K562 (cell line): Measurements from ENCODE around the gene COL5A1. TPM values are rescaled to one million over a fixed set of nuclear protein-coding genes. Genes with fewer than 3 reads are reported as not detected.

Source experiments
- ATAC-seq: fragments of 200-7000 bp; cut with Tn5 transposase; 3 replicates; pipeline ENCODE4 v1.9.1; 2020; ENCODE audit warnings: moderate library complexity
- BruUV-seq: library from RNA; stranded (reverse); fragments of 400-500 nt; replicated peaks from 2 replicates; lab custom pipeline; 2021; lab: Mats Ljungman, UMichigan
- CTCF ChIA-PET: fragments of 300-600 bp; formaldehyde crosslinking; extraction: SDS; loops from one replicate; lab custom pipeline; 2021; ENCODE audit warnings: low intra/inter-chr PET ratio; lab: Yijun Ruan, JAX
- POLR2A ChIA-PET: fragments of 300-600, 350-650 bp; sonication (Branson Sonifier 250); formaldehyde crosslinking; extraction: SDS; loops from one replicate; lab custom pipeline; 2021; ENCODE audit warnings: antibody characterized with exemption, inconsistent platforms; lab: Yijun Ruan, JAX
- DNase-seq, 4 experiments: peaks; one replicate each; pipeline versions ENCODE4 v3.0.0 to v3.0.0-alpha.2; 2011 to 2018; ENCODE audit warnings: low spot score in 3 of 4, mixed read lengths in 3 of 4; ENCODE audit errors: extremely low read depth in 1 of 4
- FAIRE-seq: peaks from 2 replicates; lab custom pipeline; 2011; peaks lifted over from hg19 to GRCh38; lab: Jason Lieb, UNC
- H2AFZ ChIP-seq: 2 replicates; pipeline ENCODE4 v1.6.0; 2011; ENCODE audit warnings: low read depth, low read length, control low read depth, inconsistent platforms
- H3K27ac ChIP-seq: fragments of 200-600 bp; 3 replicates; pipeline ENCODE4 v1.8.0; 2011; ENCODE audit warnings: low read depth, mild to moderate bottlenecking, control low read depth, inconsistent platforms, low read length, moderate library complexity, mixed read lengths; ENCODE audit errors: extremely low read depth
- H3K27me3 ChIP-seq, 2 experiments: fragments of 300-600 bp in 1 of 2; 2 replicates in 1 of 2; 3 replicates in 1 of 2; pipeline versions ENCODE4 v1.6.0 to v1.8.0; 2011; ENCODE audit warnings: inconsistent platforms in 2 of 2, low read length in 2 of 2, mild to moderate bottlenecking in 1 of 2, mixed read lengths in 1 of 2, moderate library complexity in 1 of 2; ENCODE audit not compliant: control insufficient read depth in 2 of 2, insufficient read depth in 2 of 2
- H3K36me3 ChIP-seq: fragments of 300-600 bp; 3 replicates; pipeline ENCODE4 v1.8.0; 2011; ENCODE audit warnings: mild to moderate bottlenecking, low read length, inconsistent platforms; ENCODE audit not compliant: control insufficient read depth, insufficient read depth
- H3K4me1 ChIP-seq, 2 experiments: fragments of 200-600 bp in 1 of 2; replicated peaks in 1 of 2; 2 replicates in 1 of 2; 3 replicates in 1 of 2; pipeline versions ENCODE4 v1.5.1 to v1.8.0; 2011; ENCODE audit warnings: inconsistent platforms in 2 of 2, low read length in 2 of 2, mild to moderate bottlenecking in 1 of 2, mixed read lengths in 1 of 2, moderate library complexity in 1 of 2; ENCODE audit not compliant: control insufficient read depth in 2 of 2, insufficient read depth in 2 of 2
- H3K4me2 ChIP-seq: 2 replicates; pipeline ENCODE4 v1.6.1; 2011; ENCODE audit warnings: low read length, control low read depth, inconsistent platforms, mixed read lengths; ENCODE audit not compliant: insufficient read depth
- H3K4me3 ChIP-seq: fragments of 200-600 bp; sonication (generic), shearing (Covaris generic); 2 replicates; pipeline ENCODE4 v1.5.1; 2016; ENCODE audit warnings: control low read depth, inconsistent platforms
- H3K79me2 ChIP-seq: fragments of 200-600 bp; 3 replicates; pipeline ENCODE4 v1.8.0; 2011; ENCODE audit warnings: low read length, inconsistent platforms; ENCODE audit not compliant: control insufficient read depth, insufficient read depth
- H3K9ac ChIP-seq, 2 experiments: 2 replicates each; pipeline versions ENCODE4 v1.6.0 to v1.6.1; 2011; ENCODE audit warnings: low read depth in 2 of 2, low read length in 2 of 2, control low read depth in 1 of 2, inconsistent platforms in 1 of 2, mild to moderate bottlenecking in 1 of 2, mixed read lengths in 1 of 2; ENCODE audit not compliant: insufficient read depth in 1 of 2
- H3K9me1 ChIP-seq: one replicate; pipeline ENCODE4 v1.6.0; 2011; ENCODE audit warnings: inconsistent platforms, mild to moderate bottlenecking, low read length, moderate library complexity; ENCODE audit not compliant: control insufficient read depth, insufficient read depth
- H3K9me3 ChIP-seq: replicated peaks from 2 replicates; pipeline ENCODE4 v1.5.1; 2011; ENCODE audit warnings: low read depth, low read length, inconsistent platforms; ENCODE audit not compliant: control insufficient read depth, insufficient read depth
- H4K20me1 ChIP-seq: replicated peaks from 2 replicates; pipeline ENCODE4 v1.6.1; 2011; ENCODE audit warnings: low read length, inconsistent platforms, mixed read lengths; ENCODE audit not compliant: control insufficient read depth, insufficient read depth
- CBX5 ChIP-seq: IDR thresholded peaks from 2 replicates; pipeline ENCODE4 v1.6.1; 2014; ENCODE audit warnings: low read depth, borderline replicate concordance
- COPS2 ChIP-seq: fragments of 450-650 bp; conservative IDR thresholded peaks from 2 replicates; pipeline ENCODE4 v1.6.1; 2016; ENCODE audit warnings: mild to moderate bottlenecking, moderate library complexity
- HINFP ChIP-seq: fragments of 450-650 bp; conservative IDR thresholded peaks from 2 replicates; pipeline ENCODE4 v1.6.1; 2016; ENCODE audit warnings: missing genetic modification characterization, low read depth, mild to moderate bottlenecking, control low read depth, missing compliant biosample characterization
- MAFF ChIP-seq: IDR thresholded peaks from 2 replicates; pipeline ENCODE4 v1.6.1; 2012; ENCODE audit warnings: low read length, improper control_type of control experiment
- PHF21A ChIP-seq: fragments of 450-650 bp; IDR thresholded peaks from 2 replicates; pipeline ENCODE4 v1.6.1; 2017; ENCODE audit warnings: low read depth, borderline replicate concordance
- ZFP36 ChIP-seq: fragments of 150-350 bp; IDR thresholded peaks from 2 replicates; pipeline ENCODE4 v1.6.1; 2018; ENCODE audit warnings: low read length, low read depth; ENCODE audit not compliant: partially characterized antibody
- WGBS: fragments of 100-300 bp; shearing (Covaris generic); methylation state at CpG from one replicate; pipeline ENCODE4 v1.1.6; 2016; ENCODE audit warnings: low coverage, mixed read lengths; ENCODE audit not compliant: insufficient coverage; ENCODE audit errors: missing lambda C conversion rate; 5-methylcytosine and 5-hydroxymethylcytosine counted together
- in situ Hi-C: fragments of 300-500 bp; cut with MboI; formaldehyde crosslinking; loops from 4 replicates; pipeline ENCODE4 v1.15.0; 2018; ENCODE audit warnings: inconsistent platforms, mixed read lengths
- intact Hi-C: fragments of 100-400 bp; cut with micrococcal nuclease; formaldehyde crosslinking; loops from 2 replicates; pipeline ENCODE4 v1.14.2; 2022
- polyA plus RNA-seq, 8 experiments: library from polyadenylated mRNA; depleted of rRNA in 4 of 8; stranded (reverse) in 5 of 8; unstranded in 3 of 8; fragments of >200 nt; fragmentation: Nextera tagmentation in 2 of 8; fragmentation: Illumina TruSeq in 1 of 8; extraction: Ambion mirVana in 2 of 8; extraction: Trizol in 1 of 8; gene quantifications; 2 replicates each; pipeline versions ENCODE4 v1.2.1 to v1.2.3, GENCODE V29; 2011 to 2014; ENCODE audit warnings: inconsistent platforms in 1 of 8, missing spikeins in 1 of 8
- total RNA-seq, 7 experiments: library from RNA; depleted of rRNA in 6 of 7; stranded (reverse); fragments of >200 nt in 6 of 7; fragmentation: Illumina TruSeq in 2 of 7; extraction: Trizol in 2 of 7; gene quantifications; 2 replicates each; pipeline versions ENCODE4 v1.2.1 to v1.2.3, GENCODE V29; 2011 to 2021; ENCODE audit warnings: low replicate concordance in 1 of 7

Gene COL5A1
- total and polyA plus RNA-seq, 9 of the 15 experiments (the other 6 are each of a cell fraction or from before 2014, with no cell fraction given) = under 0.01 to 0.13 (median 0.04) TPM; not detected in 6

- Histone ChIP-seq H3K27me3 (peaks cover 22 to 57% of the 10 kb centered on the region in 2 experiments; a peak in 4 of 5 replicates), H3K9me1 (no peaks in the 10 kb centered on the region), H4K20me1 (peaks cover 8% of the 10 kb centered on the region; the same call in 1 of the 2 replicates), H3K4me1 (peaks cover 0 to 9% of the 10 kb centered on the region in 2 experiments; a peak in 2 of 5 replicates), H3K36me3 (no peaks in the 10 kb centered on the region), H3K4me2 (no peak overlapping the region), H3K9ac (no peak overlapping the region), H3K4me3 (no peak overlapping the region), H3K9me3 (no peaks in the 10 kb centered on the region), H3K79me2 (no peaks in the 10 kb centered on the region), H3K27ac (no peak overlapping the region), H2AFZ (no peak overlapping the region)
- no peak for ATAC-seq
- ChIA-PET POLR2A (interaction anchor here (1.3 kb wide), 1 partner anchor 15 kb away, joined by 3 read pairs; no protein-coding TSS in a partner anchor), CTCF (no interaction called here)
- no peak for TF ChIP-seq MAFF
- TF ChIP-seq CBX5 = no peak
- no peak for TF ChIP-seq HINFP (tag)
- TF ChIP-seq PHF21A = no peak
- peak; percentile 24 for TF ChIP-seq ZFP36
- no peak for TF ChIP-seq COPS2
- no TSS peak for BruUV-seq
- no peak for DNase-seq
- intact Hi-C loops (loop anchor here (10.0 kb wide), 1 partner anchor 91 kb away; no protein-coding TSS in a partner anchor), in situ Hi-C loops (no loop called here)
- WGBS = under 1% methylated on average over 9 of the region's 9 CpGs
- FAIRE-seq = no peak
Observed at GRCh38 chr9:134645607-134646365, 4.2 kb downstream of the COL5A1 start.
